GM18858 (cell line): Measurements from ENCODE around the gene TUBA4A.

ENCODE experiments used
- ATAC-seq: cut with Tn5 transposase; IDR thresholded peaks from one replicate; pipeline ENCODE4 v1.9.1; 2021; ENCODE audit not compliant: unreplicated experiment

Gene TUBA4A

DNA sequence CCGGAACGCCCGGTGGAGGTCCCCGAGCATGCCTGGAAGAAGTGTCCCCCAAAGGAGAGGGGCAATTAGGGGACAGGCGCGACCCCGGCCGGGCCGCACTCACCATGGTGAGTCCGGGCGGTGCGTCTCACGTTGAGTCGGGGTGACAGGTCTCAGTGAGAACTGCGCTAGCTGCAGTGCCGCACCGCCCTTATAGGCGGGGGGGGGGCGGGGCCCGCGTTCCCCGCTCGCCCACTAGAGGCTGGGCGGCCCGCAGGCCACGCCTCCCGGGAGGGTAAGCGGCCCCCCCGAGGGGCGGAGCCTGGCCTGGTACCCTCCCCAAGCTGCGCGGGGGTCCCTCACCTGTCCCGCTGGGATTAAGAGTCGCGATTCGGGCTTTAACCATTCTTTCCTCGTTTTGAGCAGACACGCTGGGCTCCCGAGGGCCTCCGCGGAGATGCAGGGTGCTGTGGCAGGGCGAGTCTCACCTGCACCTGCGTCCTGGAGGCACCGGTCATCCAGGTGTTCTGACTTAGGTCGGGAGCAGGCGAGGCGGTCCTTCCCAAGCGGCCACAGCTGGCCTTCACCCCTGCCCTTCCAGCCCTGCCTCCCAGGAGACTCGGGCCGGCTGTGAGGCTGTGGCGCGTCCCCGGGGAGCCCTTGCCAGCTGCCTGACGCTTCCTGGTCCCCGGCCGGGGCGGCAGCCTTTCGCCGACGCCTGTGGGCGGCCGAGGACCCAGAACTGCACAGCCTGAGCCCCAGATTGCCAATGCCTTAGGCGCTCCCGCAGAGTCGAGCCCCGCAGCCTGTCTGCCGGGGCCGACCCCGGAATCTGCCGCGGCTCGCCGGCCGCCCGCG, at the start of gene TUBA4A:
TSS of gene TUBA4A (minus strand) at position 166 of the 837 bp plus-strand sequence. CDS start at position 106, 60 bp downstream.
- peak; percentile 33 for ATAC-seq

DNA sequence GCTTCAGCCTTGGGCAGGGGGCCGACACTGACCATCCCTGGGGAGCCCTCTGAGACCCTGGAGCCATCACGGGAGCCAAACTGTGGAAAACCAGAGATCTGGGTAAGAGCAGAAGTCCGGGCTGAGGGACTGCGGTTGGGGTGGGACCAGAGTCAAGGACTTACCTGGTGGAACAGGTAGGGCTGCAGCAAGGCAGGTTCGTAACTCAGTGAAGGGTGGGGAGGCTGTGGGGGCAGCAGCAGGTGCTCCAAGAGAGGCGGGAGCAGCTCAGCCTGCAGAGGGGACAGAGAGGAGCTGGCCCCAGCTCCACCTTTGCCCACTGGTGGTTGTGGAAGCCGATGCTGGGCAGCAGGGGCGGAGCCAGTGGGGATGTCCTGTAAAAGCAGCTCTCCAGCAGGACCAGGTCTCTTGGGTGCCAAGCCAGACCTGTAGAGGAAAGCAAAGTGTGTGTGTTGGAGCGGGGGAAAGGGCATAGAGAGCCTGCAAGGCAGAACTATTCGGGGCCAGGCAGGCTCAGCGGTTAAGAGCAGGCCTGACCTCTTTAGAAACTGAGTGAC, 48.8 kb upstream of the TUBA4A start:
- no peak for ATAC-seq

DNA sequence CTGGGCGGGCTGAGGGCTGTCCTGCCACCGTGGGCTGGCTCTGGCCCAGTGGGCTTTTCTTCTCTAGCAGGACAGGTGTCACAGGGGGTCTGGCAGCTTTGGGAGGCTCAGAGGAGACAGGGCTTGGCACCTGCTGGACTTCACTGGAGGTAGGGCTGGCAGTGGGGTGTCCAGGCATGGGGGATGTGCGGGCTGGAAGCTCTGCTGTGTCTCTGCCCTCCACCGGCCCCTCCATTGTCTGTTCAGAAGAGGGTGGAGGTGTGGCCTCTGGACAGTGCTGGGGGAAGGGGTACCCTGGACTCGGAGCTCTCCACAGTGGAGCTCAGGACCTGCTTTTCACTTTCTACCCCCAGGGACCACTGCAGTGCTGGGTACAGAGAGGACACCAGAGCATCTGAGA, 46.3 kb upstream of the TUBA4A start:
- ATAC-seq = no peak

DNA sequence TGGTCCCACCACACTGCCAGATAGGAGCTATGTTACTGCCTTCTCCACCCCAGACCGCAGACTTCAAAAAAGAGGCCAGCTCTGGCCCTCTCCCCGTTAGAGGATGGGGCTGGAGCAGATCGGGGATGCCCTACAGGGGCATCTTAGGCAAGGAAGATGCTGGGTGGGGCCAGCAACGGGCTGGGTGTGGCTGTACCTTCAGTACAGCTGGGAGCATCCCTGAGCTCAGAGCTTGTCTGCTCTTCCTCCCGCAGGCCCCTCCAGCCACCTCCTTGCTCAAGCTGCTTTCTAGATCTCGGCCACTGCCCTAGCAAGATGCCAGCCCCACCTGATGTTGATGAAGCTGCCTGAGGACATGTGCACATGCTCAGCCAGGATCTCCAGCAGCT, 45.6 kb upstream of the TUBA4A start:
- ATAC-seq = no peak

DNA sequence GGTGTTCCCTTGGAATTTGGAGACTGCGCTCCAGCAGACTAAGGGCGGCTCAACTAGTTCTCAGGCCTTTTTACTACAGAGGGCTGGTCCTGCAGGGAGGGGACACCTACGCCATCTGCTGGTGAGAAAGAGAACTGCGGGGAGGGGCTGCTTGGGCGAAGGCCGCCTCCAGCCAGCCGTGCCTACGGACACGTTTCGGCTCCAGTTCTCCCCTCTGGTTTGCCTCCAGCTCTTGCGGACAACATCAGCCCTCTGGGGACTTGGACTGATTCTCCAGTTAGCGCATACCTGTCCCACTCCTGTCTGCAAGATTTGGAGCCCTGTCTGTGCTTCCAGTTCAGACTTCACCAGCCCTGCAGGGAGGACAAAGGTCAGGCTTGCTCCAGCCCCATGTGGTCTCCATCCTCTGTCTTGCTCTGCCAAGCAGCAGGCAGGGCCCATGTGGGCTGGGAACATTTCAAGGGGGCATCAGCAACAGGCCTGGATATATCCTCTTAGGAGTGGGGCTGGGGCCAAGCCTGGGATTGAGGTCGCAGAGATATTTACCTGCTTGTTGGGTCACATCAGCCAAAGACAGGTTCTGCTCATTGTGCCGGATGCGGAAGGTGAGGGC, 45.1 kb upstream of the TUBA4A start:
- no peak for ATAC-seq

DNA sequence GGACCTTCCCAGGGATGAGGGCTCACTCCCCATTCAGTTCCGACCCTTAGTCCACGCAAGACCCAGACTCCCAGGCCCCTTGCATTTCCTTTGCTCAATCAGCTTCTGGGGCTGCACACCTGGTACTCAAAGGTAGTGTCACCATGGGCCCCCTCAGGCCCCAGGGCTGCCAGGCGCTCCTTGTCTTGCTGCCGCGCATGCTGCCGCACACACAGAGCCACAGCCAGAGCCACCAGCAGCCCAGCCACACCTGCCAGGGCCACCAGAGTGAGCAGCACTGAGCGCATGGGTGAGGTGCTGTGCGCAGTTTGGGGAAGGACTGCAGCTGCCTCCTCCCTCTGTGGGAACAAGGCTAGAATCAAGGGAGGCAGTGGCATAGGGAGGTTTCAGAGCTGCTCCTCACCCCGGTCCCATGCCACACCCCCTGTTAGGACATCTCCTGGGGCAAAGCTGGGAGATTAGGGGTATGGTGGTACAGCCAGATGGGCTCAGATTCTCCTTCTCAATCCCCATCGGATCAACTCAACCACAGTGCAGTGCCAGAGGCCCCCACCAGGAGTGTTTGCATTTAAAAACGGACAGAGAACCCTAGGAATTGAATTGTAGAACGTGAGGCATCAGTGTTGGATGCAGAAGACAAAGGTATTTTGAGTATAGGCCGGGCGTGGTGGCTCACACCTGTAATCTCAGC, 44.2 kb upstream of the TUBA4A start:
- ATAC-seq = no peak

DNA sequence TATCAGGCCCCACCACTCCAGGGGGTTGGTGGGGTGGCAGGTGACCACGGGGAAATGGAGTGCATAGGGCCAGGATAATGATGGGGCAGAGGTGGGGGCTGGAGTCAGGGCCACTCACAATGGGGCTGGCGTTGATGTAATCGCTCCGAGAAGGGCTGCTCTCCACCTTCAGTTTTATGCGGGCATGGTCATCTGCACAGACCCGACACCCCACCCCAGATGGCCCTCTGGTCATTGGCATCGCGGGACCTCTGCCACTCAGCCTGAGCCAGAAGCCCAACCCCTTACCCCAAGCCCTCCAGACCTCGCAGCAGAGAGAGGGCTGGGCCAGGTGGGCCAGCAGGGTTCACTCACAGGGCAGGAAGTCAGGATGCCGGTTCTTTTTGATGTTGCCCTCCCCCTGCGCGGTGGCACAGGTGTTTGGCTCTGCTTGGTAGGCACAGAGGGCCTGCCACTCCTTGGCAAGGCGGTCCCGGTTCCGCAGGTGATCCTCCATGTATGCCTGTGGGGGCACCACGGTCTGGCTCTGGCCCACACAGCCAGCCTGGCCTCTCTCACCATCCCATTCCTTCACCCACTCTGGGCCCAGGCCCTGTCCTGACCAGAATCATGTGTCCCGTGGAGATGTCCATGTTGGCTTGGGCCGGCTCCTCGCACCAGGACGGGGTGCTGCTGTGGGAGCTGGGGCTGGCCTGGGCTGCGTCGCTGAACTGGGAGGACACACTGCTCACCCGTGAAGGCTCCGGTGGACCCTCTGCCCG, 43.1 kb upstream of the TUBA4A start:
- no peak for ATAC-seq

DNA sequence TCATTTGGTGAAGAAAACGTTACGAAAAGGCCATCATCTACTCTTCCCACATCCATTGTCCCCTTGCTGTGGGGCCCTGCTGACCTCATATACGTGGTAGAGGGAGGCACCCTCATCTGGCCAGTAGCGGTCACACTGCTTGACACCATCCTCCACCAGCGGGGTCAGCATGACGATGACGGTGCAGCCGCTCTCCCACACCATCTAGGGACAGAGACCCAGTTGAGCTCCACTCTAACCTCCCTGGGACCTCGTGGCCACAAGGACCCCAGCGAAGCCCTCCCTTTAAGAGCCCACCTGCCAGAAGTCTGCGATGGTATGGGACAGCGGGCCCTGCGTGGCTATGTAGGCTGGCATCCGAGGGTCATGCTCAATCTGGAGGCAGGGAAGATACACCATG, 42.4 kb upstream of the TUBA4A start:
- no peak for ATAC-seq

DNA sequence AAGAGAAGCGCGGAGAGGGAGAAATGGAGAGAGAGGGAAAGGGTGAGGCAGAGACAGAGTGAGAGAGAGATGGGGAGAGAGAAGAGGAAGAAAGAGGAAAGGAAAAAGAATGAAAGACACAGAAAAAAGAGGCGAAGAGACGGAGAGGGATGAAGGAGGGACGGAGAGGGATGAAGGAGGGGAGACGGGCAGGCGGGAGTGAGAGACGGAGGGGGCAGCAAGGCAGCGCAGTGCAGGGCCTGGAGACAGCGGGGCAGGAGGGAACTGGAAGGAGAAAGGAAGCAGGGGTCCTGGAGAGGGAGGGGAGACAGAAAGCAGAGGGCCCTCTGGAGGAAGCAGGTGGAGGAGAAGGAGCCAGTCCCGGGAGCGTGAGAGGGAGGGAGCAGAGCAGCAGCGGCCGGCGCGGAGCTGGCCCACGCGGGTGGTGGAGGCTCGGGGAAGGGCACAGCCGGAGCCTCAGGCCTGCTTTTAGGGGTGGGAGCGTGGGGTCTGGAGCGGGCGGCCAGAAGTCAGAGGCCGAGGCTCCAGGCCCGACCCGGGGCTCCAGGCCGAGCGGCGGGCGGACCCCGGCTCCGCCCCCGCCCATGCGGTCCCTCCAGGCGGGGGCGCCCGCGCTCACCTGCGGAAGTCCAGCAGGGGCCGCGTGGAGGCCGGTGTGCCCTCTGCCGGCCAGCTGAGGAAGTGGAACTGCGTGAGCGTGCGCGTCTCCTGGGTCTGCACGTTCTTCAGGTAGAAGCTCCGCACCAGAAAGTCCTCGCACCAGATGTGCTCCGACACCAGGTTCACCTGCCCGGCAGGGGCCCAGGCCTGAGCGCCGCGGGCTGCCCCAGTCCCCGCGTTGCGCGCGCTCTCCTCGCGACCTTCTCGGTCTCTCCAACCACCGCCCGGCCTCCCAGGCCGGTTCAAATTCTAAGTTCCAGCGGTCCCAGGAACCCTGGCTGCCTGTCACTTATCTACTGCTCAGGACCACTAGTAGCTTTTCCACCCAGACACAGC, 40.9 kb upstream of the TUBA4A start:
- peak; percentile 77 for ATAC-seq

DNA sequence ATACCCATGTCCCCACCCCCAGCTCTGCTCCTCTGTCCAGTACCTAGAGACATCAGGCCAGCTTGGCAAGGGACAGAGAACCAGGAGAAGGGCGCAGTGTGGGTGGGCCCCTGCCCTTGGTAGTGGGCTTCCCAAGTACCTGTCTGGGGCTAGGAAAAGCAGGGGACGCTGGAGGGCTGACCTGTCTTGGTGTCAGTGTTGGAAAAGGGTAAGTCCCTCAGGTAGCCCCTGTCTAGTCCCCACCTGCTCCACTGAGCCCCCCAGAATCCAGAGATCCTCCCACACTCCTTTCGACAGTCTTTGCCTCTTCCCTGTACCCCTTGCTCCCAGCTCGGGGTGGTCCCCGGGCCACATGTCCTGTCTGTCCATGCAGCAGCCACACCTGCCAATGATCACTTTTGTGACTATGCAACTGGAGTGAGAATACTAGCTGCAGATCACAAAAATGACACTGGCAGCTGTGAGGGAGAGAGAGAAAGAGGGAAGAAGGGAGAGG, 40.1 kb upstream of the TUBA4A start:
- no peak for ATAC-seq

DNA sequence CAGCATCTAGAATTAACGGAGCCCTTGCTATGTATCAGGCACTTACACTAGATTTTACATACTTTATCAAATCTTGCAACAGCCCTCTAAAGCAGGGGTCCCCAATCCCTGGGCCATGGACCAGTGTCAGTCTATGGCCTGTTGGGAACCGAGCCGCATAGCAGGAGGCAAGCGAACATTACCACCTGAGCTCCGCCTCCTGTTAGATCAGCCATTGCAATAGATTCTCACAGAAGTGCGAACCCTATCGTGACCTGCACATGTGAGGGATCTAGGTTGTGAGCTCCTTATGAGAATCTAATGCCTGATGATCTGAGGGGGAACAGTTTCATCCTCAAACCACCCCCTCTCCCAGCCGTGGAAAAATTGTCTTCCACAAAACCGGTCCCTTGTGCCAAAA, 38.9 kb upstream of the TUBA4A start:
- ATAC-seq = no peak

DNA sequence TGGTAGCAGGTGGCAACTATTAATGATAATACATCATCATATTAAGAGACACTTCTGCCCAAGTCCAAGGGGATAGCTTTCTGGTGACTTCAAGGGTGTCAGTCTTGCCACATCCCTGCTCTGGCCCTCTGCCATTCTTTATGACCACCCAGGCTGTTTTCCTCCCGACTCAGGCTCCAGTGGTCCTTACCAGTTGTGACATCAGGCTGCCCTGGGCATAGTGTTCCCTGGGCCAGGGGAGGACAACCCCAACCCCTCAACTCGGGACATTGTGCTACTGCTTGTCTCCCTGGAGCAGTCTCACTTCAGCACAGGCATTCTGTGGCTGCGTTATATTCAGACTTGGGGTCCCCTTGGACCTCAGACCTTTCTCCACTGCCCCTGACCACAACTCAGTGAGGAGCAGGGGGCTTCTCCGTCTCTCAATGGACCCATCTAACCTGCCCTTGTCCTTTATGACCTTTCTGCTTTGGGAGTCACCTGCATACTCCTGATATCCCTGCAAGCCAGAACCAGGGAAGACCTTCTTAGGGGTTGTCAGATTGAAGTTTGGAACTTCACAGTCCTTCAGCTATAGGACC, 38.3 kb upstream of the TUBA4A start:
- no peak for ATAC-seq

DNA sequence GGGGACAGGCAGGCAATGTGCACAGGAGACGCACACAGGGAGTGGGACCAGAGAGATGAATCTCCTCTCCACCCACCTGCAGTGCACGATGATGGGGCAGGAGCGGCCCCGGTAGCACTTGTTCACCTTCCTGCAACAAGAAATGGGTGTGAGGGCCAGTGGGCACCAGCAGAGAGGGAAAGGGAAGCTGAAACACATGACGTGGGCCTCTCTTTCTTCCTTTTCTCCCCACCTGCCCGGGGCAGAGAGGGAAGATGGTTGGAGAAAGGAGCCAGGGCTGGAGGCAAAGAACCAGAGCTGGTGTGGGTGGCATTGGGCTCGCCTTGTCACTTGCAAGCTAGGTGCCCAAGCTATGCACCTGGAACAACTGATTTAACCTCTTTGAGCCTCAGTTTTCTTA, 37.7 kb upstream of the TUBA4A start:
- no peak for ATAC-seq

DNA sequence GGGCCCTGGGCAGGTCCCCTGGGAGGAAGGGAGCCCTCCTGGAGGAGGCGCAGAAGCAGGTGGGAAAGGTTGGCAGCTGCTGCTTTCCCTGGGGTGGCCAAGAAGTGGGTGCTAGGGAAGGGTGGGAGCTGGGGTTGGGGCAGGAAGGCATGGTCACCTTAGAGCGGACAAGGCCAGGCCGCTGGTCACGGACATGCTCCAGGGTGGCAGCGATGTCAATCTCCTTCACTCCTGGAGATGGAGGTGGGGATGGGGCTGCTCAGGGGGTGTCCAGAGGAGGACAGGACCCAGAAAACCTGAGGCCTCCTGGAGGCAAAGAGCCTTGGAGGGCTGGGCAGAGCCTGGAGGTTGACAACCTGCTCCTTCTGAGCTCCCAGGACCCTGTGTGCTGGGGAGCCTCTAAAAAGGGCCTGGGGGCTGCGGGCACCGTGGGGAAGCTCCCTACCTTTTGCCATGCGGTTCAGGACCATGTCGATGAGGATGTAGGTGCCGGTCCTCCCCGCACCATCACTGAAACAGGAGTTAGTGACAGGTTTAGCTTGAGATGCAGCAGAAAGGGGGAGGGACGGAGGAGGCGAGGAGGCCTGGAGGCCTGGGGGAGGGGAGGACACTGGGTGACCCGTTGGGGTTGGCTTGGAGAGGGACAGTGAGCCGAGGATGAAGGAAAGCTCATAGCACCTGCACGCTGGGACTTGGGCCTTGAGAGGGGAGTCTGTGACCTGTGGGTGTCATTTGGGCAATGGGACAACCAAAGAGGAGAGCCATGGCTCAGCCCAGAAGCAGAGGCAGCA, 36.9 kb upstream of the TUBA4A start:
- ATAC-seq = no peak

DNA sequence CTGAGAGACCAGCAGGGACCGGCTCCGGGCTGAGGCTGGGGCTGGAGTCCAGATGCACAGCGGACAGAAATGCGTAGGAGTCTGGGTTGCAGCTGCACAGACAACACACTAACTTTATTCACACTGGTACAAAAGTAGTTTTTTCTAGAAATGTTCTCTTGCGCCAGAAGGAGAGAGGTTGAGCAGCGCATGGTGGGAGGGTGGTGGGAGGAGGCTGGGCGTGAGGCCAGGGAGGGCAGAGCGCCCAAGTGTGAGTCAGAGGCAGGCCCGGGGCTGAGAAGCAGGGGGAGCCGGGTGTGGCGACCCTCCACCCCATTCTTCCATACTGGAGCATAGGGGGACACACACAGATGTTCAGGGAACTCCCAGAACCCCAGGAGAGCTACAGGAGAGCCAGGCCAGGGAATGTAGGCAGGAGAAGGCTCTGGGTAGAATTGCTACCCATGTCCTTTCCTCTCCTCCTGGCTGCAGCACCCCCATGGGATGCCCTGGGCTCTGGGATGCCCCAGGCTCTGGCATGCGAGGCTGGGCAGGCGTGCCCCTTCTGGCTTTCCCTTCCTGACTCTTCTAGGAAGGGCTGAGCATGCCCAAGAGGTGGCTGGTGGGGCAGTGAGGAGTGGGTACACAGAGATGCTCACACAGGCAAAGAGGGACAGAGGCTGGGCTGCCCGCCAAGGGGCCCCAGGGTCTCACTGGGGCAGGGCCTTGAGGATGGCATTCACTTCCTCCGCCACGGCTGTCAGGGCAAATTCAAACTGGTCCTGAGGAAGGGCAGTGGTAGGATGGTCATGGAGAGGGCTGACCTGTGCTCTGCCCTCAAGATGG, 36.0 kb upstream of the TUBA4A start:
- no peak for ATAC-seq

DNA sequence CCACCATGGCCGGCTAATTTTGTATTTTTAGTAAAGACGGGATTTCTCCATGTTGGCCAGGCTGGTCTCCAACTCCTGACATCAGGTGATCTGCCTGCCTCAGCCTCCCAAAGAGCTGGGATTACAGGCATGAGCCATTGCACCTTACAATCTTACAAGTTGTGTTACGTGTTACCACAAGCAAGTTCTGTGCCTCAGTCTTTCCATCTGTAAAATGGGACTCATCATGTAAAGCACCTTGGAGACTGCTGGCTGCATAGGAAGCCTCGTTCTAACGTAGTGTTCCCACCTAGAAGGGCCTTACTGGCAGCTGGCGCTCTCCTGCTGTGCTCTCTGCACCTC, 35.4 kb upstream of the TUBA4A start:
- ATAC-seq = no peak

DNA sequence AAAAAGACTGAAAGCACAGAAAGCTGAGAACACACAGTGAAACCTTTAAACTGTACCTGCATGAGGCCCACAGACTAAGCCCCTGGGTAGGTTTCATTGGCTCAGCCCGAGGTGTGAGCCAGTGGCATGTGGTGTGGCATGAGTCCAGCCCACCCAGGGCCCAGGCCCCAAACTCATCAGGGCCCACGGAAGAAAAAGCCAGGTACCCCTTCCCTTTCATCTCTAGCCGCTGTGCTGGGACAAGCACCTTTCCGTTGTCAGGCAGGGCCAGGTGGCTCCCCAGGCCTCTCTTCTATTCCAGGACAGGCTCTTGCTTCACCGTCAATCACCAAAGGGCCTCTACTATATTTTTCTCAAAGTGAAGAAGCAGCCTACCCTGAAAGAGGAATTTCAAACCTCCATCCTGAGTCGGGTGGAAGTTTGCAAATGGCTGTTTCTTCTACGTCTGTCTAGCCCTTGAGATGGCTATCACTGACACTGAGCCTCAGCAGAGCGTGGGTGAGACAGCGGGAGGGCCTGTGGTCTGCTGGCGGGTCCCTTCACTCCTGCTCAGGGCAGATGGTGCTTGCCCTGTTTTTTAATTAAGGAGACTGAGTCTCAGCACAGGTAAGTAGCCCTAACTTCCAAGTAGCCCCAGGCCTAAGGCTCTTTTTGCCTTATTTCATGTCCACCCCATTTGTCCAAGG, 34.0 kb upstream of the TUBA4A start:
- no peak for ATAC-seq
